ACHN (cell line): Measurements from ENCODE around the gene IKZF2.

Source experiments
- DNase-seq: peaks from one replicate; pipeline ENCODE4 v3.0.0-alpha.2; 2015
- in situ Hi-C: cut with HindIII; loops from 2 replicates; pipeline ENCODE4 v1.10.0; 2017; ENCODE audit warnings: low sequenced_read_pairs, low pct_ligation_motif_present, low pct_unique_long_range_greater_than_20kb

The IKZF2 gene

DNA sequence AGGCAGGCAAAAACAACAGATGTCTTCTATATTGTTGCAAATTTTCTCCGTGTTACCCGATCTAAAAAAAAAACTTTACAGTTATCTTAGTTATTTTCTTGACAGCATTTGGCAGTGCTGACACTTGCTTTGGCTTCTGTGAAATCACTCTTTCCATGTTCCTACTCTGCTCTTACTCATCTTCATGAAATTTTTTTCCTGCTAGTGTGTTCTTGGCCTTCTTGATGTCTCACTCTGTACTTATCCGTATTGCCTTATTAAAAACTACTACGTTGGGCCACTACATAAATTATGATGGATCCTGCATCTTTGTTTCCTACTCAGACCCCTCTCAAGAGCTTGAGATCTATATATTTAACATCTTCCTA is 134.4 kb downstream of the IKZF2 start:
- in situ Hi-C loops, result no loop called here
- no peak for DNase-seq

DNA sequence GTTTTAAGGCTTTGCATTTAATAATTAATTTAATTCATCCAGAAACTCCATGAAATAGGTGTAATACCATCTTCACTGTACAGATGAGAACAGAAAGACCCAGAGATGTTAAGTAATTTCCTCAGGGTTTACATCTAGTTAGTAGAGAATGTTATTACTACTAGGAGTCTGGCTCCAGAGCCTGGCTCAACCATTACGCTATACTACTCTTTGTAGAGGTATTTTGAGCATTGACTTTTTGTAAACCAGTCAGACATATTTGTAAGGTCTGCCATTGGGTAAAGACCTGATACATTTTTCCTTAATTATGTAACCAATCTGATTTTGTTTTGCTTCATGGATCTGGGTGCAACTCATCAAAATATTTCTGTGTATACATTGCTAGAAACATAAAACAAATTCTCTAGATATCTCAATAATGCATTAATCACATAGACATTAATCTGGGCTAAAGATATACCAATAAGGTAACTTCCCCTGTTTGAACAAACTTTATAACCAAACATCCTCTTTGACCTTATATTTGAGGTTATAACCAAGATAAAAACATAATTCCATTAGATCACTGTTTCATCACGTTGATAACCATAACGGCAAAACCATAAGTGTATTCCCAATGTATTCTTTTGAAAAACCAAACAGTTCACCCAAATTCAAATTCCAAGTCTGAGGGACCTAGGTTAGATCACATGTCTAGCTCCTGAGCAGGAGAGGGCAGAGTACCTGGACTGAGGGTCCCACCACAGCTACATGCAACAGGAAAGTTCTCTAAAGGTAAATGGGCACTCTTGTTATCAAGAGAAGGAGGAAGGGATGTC is 135.0 kb downstream of the IKZF2 start:
- no peak for DNase-seq
- in situ Hi-C loops, result no loop called here

DNA sequence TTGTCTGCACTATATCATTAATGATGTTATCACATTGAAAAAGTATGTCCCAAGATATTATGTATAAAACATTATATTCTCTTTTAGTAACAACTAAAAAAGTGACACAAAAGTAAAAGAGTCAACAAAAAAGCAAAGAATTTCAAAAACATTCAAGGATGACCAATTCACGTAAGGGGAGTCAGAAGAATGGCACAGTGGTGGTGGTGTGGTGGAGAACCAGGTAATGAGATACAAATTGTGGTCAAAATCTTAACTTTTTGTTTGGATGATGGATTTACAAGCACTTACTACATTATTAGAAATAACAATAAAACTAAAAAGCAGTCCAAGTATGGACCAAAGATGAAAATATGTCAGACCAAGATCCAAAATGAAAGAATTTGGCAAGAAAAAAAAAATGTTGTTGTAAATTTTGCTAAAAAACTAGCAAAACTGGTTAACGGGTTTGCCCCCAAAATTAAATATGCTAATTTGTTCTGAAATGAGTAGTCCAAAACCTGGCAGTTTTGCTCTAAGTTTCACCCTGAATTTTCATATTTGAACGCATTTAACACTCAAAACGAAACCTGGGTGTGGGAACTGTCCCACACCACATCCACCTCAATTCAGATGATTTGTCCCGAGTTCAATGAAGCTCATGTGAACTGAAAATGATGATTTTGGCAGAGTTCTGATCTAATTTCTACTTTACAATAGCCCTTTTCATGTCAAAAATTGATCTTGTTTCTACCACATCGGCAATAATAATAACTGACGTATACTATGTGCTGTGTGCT is 135.8 kb downstream of the IKZF2 start:
- in situ Hi-C loops, result no loop called here
- DNase-seq, result no peak

DNA sequence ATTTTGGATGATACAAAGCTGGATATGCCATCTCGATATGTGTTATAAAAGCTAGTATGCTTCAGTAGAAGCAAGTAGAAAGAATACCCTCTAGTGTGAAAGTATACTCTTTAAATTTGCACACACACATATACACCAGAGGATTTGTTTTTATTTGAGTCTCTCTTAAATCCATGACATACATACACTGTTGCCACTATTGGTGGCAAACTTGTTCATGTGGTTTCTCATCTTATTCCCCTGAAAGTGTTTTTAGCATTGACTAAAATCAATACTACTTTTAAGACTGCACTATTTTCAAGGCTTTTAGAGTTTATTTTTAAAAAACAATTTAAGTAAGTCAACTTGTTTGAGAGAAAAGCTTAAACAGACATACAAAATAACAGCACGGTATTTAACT is 137.4 kb downstream of the IKZF2 start:
- in situ Hi-C loops, result no loop called here
- DNase-seq, result no peak

DNA sequence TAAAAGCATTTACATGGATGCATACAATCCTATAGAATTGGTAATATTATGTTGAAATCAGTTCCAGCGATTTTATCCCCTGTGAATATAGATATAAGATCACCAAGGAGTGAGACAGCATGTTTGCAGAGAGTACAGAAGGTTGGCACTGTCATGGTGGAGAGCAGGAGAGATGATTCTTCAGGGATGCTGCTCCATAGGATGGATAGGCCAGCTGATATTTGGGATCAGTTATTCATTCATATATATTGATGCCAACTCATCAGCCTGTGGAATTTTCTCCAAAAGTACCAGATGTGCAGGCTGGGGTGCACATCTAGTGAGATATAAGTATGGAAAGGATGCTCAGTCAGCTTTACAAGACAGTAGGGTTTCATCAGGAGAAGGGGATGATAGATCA is 139.9 kb downstream of the IKZF2 start:
- no peak for DNase-seq
- in situ Hi-C loops, result no loop called here

DNA sequence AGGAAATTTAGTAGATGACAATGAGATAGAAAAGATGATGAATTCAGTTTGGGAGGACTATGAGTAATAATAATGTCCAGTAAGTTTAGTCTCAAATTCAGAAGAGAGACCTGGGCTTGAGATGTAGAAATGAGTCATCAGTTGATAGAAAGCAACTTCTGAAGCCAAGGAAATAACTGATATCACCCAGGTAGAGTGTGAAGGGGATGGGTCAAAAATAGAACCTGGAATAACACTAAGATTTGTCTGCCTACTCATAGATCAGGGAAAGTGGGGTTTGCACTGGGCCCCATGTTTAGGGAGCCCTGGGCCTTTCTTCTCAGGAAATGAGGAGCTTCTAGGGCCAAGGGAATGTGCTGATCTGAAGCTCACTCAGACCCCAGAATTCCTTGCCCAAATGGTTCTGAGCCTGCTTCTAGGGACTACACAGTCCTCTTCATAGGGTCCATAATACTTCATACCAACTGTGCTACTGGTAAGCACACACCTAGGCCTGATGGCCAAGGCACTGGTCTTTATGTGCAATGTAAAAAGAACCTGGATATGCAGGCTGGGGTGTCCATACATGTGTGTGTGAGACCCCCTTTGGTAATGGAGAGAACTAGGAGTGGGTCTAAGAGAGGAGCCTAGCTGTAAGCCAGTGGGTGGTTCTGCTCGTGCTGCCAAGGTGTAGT is 141.2 kb downstream of the IKZF2 start:
- in situ Hi-C loops, result no loop called here

DNA sequence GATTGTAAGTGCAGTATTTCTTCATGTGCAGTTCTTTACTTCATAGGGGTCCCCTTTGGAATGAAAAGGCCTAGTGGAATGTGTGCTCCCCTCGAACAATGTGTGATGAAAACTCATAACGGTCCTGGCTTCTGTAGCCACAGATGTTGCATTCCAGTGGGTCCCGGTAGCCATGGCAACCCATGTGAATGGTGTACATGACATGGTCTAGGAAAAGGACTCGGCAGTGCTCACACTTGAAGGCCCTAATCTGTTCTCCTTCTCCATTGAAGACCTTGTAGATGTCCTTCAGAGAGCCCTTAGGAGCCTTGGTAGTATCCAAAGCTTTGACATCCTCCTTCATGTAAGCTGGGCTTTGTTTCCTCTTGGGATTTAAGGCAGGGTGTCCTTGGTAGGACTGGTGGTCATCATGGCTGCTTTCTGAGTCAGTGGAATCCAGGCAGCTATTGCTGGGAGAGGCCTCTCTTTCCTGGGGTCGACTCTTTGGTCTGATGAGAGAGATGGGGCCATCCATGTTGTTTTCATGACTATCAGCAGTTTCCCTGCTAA is 144.0 kb downstream of the IKZF2 start:
- no peak for DNase-seq
- in situ Hi-C loops, result no loop called here

More for the DNA sequence above, 141.2 kb downstream of the IKZF2 start:
- no peak for DNase-seq

DNA sequence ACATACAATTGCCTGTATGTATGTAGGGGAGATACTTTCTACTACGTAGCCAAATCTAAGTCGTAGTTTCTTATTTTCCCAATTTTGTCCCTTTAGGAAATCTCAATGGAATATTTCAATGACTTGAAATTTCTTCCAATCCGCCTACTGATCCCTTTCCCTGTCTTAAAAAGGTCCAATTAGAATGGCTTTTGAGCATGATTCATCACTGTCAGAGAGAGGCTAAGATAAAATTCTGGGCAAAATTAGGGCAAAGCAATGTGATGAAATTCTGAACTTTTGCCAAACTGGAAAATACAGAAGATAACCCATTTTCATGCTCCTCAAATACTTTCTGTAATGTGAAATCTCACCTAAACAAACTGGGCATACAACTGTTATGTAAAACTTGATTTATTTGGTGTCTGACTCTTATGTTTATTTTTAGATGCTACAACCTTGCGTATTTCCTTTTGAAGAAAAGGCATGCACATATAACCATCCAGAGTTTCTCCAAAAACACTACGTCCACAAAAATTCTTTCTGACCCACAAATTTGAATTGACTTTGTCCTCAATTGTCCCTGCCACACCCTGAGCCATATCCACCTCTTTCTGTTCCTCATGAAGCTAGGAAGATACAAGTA is 147.1 kb downstream of the IKZF2 start:
- no peak for DNase-seq
- in situ Hi-C loops, result no loop called here

DNA sequence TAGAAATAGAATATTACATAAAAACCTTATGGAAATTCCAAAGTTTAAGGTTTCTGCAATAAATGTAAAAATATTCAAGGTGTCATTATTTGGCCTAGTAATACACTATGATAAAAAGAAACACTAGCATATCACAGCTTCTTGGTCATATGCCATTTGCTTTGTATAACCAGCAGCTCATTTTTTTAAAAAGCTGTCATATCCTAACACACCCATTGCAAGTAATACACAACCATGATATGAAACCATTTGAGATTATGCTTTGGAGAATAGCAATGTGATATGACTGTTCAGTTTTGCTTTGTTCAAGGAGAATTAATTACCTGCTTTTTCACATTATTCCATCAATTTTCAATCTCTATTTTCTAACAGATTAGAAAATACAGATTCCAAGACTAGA is 149.0 kb downstream of the IKZF2 start:
- in situ Hi-C loops, result no loop called here

DNA sequence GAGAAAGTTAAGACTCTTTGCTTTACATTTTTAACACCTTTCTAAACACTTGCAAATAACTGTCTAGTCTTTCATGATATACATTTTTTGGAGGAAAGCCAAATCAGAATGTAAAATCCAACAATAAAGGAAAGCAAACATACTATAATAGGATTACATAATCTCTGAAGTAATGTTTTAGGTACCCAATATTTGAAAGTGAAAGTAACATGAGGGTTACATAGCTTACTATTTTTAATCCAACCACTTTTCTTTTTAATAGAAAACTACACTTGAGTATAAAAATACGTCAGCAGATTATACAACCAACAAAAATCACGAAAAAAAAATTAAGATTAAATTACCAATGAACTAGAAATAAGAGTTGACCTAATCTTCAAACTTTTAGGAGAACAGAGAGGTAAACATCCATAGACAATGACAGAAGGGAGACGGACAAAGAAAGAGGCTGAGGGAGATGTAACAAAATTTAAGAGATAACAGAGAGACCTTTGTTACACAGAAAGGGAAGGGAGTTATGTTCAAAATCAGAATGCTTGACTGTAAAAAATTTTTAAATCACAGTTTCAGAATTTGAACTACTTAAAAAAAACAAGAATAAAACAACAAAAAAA is 150.0 kb downstream of the IKZF2 start:
- peak; percentile 8 for DNase-seq
- in situ Hi-C loops, result no loop called here

More for the DNA sequence above, 149.0 kb downstream of the IKZF2 start:
- no peak for DNase-seq

DNA sequence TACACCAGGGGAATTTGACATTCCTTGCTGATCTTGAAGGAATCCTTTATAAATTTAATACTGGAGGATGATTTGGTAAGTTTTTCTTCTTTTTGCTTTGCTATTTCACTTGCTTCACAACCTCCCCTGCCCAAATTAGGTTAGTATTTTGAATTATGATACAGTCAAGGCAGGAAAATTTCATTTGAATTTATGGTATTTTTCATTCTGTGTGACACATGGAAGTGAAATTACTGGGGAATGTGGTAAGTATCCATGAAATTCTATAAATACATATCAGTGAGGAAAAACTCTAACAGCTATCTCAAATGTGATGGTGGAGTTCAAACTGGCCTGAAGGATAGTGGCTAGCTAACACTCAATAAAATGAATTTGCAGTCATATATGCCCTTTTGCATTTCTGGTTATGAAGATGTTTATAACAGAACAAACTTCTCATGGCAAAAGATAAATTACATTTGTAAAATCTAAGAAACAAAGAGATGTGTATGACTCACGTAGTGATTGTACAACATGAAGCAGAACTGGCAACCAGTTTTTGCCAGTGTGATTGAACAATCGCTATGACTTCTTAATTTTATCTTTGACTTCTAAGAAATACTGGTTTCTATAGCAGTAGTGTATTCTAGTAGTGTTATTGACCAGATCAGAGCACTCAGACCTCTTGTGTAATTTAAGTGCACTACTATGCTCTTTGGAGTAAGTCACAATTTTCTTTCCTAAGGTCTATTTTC is 152.6 kb downstream of the IKZF2 start:
- in situ Hi-C loops, result no loop called here
- no peak for DNase-seq

DNA sequence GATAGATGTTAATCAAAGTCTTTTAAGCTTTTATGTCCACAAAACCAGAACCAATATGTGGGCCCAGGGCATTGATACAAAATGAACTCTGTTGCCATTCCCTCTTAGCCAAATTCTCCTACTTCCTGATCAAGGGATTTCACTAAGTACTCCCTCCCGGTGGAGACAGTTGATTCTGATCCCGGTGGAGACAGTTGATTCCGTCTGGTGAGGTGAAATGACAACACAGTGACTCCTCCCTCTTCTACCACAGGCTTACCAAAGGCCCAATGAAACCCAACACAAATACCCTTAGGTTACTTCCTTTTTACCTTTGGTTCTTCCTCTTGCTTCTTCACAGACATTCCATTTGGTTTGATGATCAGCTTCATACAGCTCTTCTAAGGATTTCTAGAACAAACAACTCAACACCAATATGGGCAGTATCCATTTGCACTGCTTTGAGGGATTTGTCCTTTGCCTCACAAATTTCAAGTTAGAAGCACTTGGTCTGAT is 153.8 kb downstream of the IKZF2 start:
- in situ Hi-C loops, result no loop called here
- no peak for DNase-seq

DNA sequence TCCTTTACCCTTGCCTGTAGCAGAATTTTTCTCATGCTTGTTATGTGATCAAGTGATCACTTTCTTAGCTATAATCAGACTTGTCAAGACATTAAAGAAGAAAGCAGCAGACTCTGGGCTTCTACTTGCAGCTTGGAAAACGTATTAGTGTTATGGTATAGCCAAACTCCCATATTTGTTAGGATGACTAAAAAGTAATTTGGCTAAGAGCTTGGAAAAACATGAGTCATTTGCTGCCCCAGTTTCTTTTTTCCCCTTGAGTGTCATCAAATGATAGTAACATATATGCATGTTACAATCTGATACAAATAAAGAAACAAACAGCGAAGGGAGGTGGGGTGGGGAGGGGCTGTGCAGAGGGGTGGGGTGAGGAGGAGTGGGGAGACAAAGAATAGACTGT is 155.5 kb downstream of the IKZF2 start:
- DNase-seq, result no peak
- in situ Hi-C loops, result no loop called here

DNA sequence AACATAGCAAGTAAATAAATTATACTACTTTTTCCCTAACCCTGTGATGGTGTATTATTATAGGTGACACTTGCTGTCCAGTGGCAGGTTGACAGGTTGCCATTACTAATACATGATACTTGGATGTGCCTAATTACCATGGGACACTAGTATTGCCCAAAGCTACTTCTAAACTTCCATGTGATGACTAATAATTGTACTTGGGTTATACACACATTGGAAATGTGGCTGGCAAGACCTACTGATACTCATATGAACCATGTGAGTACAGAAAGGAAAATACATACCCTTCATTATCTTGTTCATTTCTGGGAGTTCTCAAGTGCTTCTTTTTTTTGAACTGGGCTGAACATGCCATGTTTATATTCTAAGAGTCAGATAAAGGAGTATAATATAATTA is 156.4 kb downstream of the IKZF2 start:
- in situ Hi-C loops, result no loop called here
- no peak for DNase-seq

DNA sequence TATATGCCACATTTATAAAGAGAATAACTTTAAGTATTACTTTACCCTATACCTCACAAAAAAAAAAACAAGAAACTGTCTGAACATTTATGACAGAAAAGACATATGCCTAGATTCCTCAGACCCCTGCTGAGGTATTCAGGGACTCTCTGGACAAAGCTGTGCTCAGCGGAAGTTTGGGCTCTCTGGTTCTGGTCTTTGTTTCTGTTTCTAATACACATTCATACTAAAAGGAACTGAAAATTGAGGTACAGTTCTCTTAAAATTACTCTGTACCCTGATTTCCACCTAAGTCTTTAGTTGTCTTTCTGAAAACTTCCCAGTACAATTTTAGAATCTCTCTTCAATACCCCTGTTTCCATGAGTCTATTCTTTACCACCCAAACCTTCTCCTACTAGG is 160.3 kb downstream of the IKZF2 start:
- no peak for DNase-seq
- in situ Hi-C loops, result no loop called here

DNA sequence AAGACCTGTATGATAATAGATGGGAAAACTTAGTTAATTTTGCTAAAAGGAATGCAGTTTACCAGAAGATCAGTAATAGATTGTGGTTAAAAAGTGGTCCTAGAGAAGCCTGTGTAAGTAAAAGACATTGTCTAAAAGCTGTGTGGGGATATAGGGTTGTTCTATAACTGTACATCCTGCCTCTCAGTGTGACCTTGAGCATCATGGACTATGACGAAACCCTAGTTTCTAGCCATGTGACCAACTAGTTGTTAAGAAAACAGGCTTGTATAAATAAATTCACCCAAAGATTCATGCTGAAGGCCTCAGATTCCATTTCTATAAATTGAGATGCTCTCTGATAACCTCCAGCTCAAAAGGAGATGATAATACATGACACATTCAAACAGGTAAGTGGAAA is 160.7 kb downstream of the IKZF2 start:
- DNase-seq, result no peak
- in situ Hi-C loops, result no loop called here

DNA sequence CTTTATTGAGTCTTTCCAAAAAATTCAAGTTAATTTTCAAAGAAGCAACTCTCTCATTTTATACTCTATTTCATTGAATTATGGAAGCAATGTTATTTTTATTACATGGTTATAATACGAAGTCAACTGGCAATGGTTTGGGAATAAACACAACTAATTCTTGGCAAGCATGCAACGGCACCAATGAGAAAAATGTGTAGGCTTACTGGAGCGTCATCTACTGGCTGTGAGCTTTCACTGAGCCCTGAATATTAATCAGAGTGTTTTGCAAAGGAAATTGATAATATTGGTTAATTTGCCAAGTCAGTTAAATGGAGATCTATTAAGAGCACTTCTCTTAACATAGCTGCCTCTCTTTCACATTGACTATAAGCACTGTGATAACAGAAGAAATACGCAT is 163.9 kb downstream of the IKZF2 start:
- in situ Hi-C loops, result no loop called here

DNA sequence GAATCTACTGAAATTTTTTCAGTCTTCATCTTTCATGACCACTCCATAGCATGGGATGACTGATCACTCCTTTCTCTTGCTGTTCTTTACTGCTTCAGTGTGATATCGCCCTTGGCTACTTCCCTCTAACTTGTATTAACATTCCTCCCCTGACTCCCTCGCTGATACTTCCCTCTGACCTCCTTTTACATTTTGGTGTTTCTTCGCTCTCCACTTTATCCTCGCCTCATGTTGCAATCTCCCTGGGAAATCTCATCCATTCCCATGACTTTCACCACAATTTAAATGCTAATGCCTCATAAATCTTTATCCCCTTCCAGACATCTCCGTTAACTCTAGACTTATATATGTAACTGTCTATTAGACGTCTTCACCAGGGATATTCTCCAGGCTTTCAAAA is 167.3 kb downstream of the IKZF2 start:
- in situ Hi-C loops, result no loop called here
- no peak for DNase-seq

More for the DNA sequence above, 163.9 kb downstream of the IKZF2 start:
- no peak for DNase-seq
